ENCODE results near the gene UBE3C.

- TF ChIP-seq SPI1 (IDR thresholded peaks at IDR 0.05; ENCODE audit: borderline replicate concordance, low read depth) = no peak
- no peak for TF ChIP-seq CTCF (IDR thresholded peaks at IDR 0.05; ENCODE audit: insufficient read depth, low read length)
- TF ChIP-seq, protein P1, sequence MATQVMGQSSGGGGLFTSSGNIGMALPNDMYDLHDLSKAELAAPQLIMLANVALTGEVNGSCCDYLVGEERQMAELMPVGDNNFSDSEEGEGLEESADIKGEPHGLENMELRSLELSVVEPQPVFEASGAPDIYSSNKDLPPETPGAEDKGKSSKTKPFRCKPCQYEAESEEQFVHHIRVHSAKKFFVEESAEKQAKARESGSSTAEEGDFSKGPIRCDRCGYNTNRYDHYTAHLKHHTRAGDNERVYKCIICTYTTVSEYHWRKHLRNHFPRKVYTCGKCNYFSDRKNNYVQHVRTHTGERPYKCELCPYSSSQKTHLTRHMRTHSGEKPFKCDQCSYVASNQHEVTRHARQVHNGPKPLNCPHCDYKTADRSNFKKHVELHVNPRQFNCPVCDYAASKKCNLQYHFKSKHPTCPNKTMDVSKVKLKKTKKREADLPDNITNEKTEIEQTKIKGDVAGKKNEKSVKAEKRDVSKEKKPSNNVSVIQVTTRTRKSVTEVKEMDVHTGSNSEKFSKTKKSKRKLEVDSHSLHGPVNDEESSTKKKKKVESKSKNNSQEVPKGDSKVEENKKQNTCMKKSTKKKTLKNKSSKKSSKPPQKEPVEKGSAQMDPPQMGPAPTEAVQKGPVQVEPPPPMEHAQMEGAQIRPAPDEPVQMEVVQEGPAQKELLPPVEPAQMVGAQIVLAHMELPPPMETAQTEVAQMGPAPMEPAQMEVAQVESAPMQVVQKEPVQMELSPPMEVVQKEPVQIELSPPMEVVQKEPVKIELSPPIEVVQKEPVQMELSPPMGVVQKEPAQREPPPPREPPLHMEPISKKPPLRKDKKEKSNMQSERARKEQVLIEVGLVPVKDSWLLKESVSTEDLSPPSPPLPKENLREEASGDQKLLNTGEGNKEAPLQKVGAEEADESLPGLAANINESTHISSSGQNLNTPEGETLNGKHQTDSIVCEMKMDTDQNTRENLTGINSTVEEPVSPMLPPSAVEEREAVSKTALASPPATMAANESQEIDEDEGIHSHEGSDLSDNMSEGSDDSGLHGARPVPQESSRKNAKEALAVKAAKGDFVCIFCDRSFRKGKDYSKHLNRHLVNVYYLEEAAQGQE (IDR thresholded peaks at IDR 0.05; ENCODE audit: insufficient replicate concordance, low read depth) = no peak
These were observed 13.7 kb downstream of the UBE3C start for GRCh38 chr7:157152391-157152937.
